Fibroblast of peridontal ligament (primary cell): ENCODE measurements around the gene PZP.

Source experiments
- DNase-seq: peaks from one replicate; pipeline ENCODE4 v3.0.0-alpha.2; 2010; ENCODE audit errors: extremely low read depth

The PZP gene

GRCh38 chr12:9124383-9125031 is 83.7 kb downstream of the PZP start:
- DNase-seq: no peak

- no peak for DNase-seq
These were observed 84.3 kb downstream of the PZP start for GRCh38 chr12:9123781-9124382.

- DNase-seq: no peak
These were observed 86.0 kb downstream of the PZP start for GRCh38 chr12:9122091-9122609.

GRCh38 chr12:9120487-9121184 is 87.6 kb downstream of the PZP start:
- no peak for DNase-seq

GRCh38 chr12:9118158-9118557 is 90.0 kb downstream of the PZP start:
- no peak for DNase-seq

- DNase-seq: peak; percentile 0
These were observed 92.2 kb downstream of the PZP start, which contains the start of gene A2M for GRCh38 chr12:9115731-9116559. Gene A2M (minus strand): TSS chr12:9115919. CDS start chr12:9115849, 70 bp downstream.

GRCh38 chr12:9114946-9115345 is 93.2 kb downstream of the PZP start:
- no peak for DNase-seq

- DNase-seq: no peak
These were observed 94.2 kb downstream of the PZP start for GRCh38 chr12:9113987-9114309.

- no peak for DNase-seq
These were observed 94.8 kb downstream of the PZP start for GRCh38 chr12:9113296-9113986.

- no peak for DNase-seq
These were observed 95.9 kb downstream of the PZP start for GRCh38 chr12:9112076-9112853.

GRCh38 chr12:9111525-9111924 is 96.7 kb downstream of the PZP start:
- no peak for DNase-seq

GRCh38 chr12:9109737-9110491 is 98.3 kb downstream of the PZP start:
- DNase-seq: no peak

- no peak for DNase-seq
These were observed 99.0 kb downstream of the PZP start for GRCh38 chr12:9109213-9109522.

GRCh38 chr12:9108504-9109212 is 99.5 kb downstream of the PZP start:
- no peak for DNase-seq

- DNase-seq: no peak
These were observed 100.7 kb downstream of the PZP start for GRCh38 chr12:9107542-9107873.

- no peak for DNase-seq
These were observed 101.3 kb downstream of the PZP start for GRCh38 chr12:9106610-9107541.

- no peak for DNase-seq
These were observed 102.1 kb downstream of the PZP start for GRCh38 chr12:9106067-9106466.

GRCh38 chr12:9104767-9105423 is 103.3 kb downstream of the PZP start:
- no peak for DNase-seq
